Keratinocyte (primary cell): Measurements from ENCODE around the gene TRPM3. TPM values are rescaled to one million over a fixed set of nuclear protein-coding genes. Genes with fewer than 3 reads are reported as not detected.

Experiments used
- DNase-seq: peaks from one replicate; pipeline ENCODE4 v3.0.0-alpha.2; 2011; ENCODE audit warnings: low read depth, missing footprints, low spot score
- FAIRE-seq: peaks from 2 replicates; lab custom pipeline; 2011; peaks lifted over from hg19 to GRCh38; lab: Jason Lieb, UNC
- H2AFZ ChIP-seq: 2 replicates; pipeline ENCODE4 v1.6.0; 2012; ENCODE audit warnings: low read length, control low read depth, inconsistent platforms; ENCODE audit not compliant: control insufficient read depth
- H3K27ac ChIP-seq: 2 replicates; pipeline ENCODE4 v1.5.1; 2011; ENCODE audit warnings: low read length; ENCODE audit not compliant: control insufficient read depth, insufficient read depth
- H3K27me3 ChIP-seq: 3 replicates; pipeline ENCODE4 v1.6.0; 2011; ENCODE audit warnings: low read length; ENCODE audit not compliant: control insufficient read depth, insufficient read depth; ENCODE audit errors: extremely low read depth
- H3K36me3 ChIP-seq, 2 experiments: 2 replicates in 1 of 2; 3 replicates in 1 of 2; pipeline ENCODE4 v1.5.1; 2011; ENCODE audit warnings: low read length in 2 of 2, mild to moderate bottlenecking in 1 of 2; ENCODE audit not compliant: control insufficient read depth in 2 of 2, insufficient read depth in 2 of 2; ENCODE audit errors: extremely low read depth in 1 of 2
- H3K4me1 ChIP-seq: 3 replicates; pipeline ENCODE4 v1.5.1; 2011; ENCODE audit warnings: low read length; ENCODE audit not compliant: control insufficient read depth, insufficient read depth; ENCODE audit errors: extremely low read depth
- H3K4me2 ChIP-seq: 3 replicates; pipeline ENCODE4 v1.6.0; 2011; ENCODE audit warnings: low read depth, low read length; ENCODE audit not compliant: control insufficient read depth, insufficient read depth; ENCODE audit errors: extremely low read depth
- H3K4me3 ChIP-seq, 3 experiments: fragments of 200-600 bp in 1 of 3; sonication (generic) in 1 of 3; 2 replicates in 2 of 3; 3 replicates in 1 of 3; pipeline ENCODE4 v1.5.1; 2011 to 2016; ENCODE audit warnings: low read length in 3 of 3, mild to moderate bottlenecking in 3 of 3, control low read depth in 2 of 3, inconsistent platforms in 1 of 3, low read depth in 1 of 3, mixed read lengths in 1 of 3, mixed run types in 1 of 3, moderate library complexity in 1 of 3; ENCODE audit not compliant: control insufficient read depth in 2 of 3, insufficient read depth in 2 of 3; ENCODE audit errors: extremely low read depth in 1 of 3
- H3K79me2 ChIP-seq: 2 replicates; pipeline ENCODE4 v1.6.0; 2012; ENCODE audit warnings: low read length; ENCODE audit not compliant: control insufficient read depth, insufficient read depth
- H3K9ac ChIP-seq: 3 replicates; pipeline ENCODE4 v1.6.0; 2011; ENCODE audit warnings: low read length; ENCODE audit not compliant: control insufficient read depth, insufficient read depth; ENCODE audit errors: extremely low read depth
- H3K9me1 ChIP-seq: 3 replicates; pipeline ENCODE4 v1.6.0; 2011; ENCODE audit warnings: low read length; ENCODE audit not compliant: control insufficient read depth, insufficient read depth; ENCODE audit errors: extremely low read depth
- H3K9me3 ChIP-seq: 2 replicates; pipeline ENCODE4 v1.5.1; 2012; ENCODE audit warnings: low read depth, low read length; ENCODE audit not compliant: control insufficient read depth
- H4K20me1 ChIP-seq: 3 replicates; pipeline ENCODE4 v1.6.0; 2011; ENCODE audit warnings: low read length; ENCODE audit not compliant: control insufficient read depth, insufficient read depth; ENCODE audit errors: extremely low read depth
- EZH2 ChIP-seq: IDR thresholded peaks from one replicate; pipeline ENCODE4 v1.6.1; 2012; ENCODE audit warnings: inconsistent platforms, mild to moderate bottlenecking, low read length, moderate library complexity
- dilution Hi-C: fragments of 300-500 bp; cut with MboI; formaldehyde crosslinking; loops from one replicate; pipeline ENCODE4 v1.7.0; 2020; ENCODE audit warnings: low sequenced_read_pairs; ENCODE audit not compliant: extremely low pct_ligation_motif_present
- polyA plus RNA-seq, 5 experiments: library from polyadenylated mRNA; depleted of rRNA in 3 of 5; stranded (reverse) in 3 of 5; stranded (forward) in 1 of 5; unstranded in 1 of 5; fragments of >200 nt; gene quantifications; 1 replicate in 1 of 5; 2 replicates in 3 of 5; 3 replicates in 1 of 5; pipeline versions ENCODE4 v1.2.1 to v1.2.3, GENCODE V29; 2011 to 2012; ENCODE audit warnings: missing spikeins in 2 of 5, low read depth in 1 of 5, low replicate concordance in 1 of 5
- TF ChIP-seq, protein P1 (sequence below), 3 experiments: IDR thresholded peaks in 1 of 3; conservative IDR thresholded peaks in 1 of 3; optimal IDR thresholded peaks in 1 of 3; 2 replicates in 2 of 3; 3 replicates in 1 of 3; pipeline versions ENCODE3 to v1.5.1; 2011; ENCODE audit warnings: low read length in 3 of 3, mild to moderate bottlenecking in 3 of 3, moderate library complexity in 2 of 3, control low read depth in 1 of 3, inconsistent platforms in 1 of 3; ENCODE audit not compliant: insufficient read depth in 2 of 3; ENCODE audit errors: extremely low read depth in 1 of 3

The TRPM3 gene
- polyA plus RNA-seq, 1 donor (not counting 4 experiments of a cell fraction or from before 2014, with no cell fraction given), result 0.03 TPM

DNA sequence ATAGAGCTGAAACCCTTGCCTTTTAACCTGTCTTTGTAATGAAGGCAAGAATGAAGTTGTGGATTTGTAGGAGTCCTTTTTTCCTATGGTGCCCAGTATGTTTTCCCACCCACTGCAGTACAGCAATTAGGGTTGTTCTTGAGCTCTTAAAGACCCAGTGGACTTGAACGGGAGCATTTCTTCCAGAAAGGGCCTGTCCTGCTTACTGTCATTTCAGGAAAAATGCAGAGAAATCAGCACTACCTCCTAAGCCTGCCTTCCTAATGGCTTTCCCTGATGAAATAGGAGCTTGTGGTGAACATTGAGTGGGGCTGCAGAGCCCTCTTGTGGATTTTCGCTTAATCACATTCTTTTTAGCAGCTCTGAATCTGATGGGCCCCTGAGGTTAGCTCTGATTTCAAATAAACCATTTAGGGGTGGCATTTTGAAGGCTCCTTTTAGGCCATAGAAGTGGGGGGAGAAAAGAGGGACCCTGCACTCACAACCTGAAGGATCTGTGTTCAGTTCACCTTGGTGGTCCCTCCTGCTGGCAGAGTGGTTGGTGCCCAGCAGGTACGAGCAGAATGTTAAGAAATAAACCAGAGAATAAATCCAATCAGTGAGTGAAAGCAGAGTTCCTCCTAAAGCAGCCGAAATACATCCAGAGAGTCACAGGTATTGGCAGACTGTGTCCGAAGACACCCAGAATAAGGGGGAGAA is 519.0 kb downstream of the TRPM3 start:
- no peaks in the 10 kb centered on the region for H3K79me2 ChIP-seq
- H3K9ac ChIP-seq, result no peak overlapping the region
- no peaks in the 10 kb centered on the region for H3K36me3 ChIP-seq
- FAIRE-seq (peak; percentile 41), DNase-seq (peak; percentile 17)
- no peak overlapping the region for H3K27ac ChIP-seq
- H4K20me1 ChIP-seq, result no peaks in the 10 kb centered on the region
- dilution Hi-C loops, result loop anchor here (25.0 kb wide), 1 partner anchor 90 kb away; no protein-coding TSS in a partner anchor
- H3K4me2 ChIP-seq, result no peak overlapping the region
- no peaks in the 10 kb centered on the region for H3K9me3 ChIP-seq
- TF ChIP-seq, protein P1, sequence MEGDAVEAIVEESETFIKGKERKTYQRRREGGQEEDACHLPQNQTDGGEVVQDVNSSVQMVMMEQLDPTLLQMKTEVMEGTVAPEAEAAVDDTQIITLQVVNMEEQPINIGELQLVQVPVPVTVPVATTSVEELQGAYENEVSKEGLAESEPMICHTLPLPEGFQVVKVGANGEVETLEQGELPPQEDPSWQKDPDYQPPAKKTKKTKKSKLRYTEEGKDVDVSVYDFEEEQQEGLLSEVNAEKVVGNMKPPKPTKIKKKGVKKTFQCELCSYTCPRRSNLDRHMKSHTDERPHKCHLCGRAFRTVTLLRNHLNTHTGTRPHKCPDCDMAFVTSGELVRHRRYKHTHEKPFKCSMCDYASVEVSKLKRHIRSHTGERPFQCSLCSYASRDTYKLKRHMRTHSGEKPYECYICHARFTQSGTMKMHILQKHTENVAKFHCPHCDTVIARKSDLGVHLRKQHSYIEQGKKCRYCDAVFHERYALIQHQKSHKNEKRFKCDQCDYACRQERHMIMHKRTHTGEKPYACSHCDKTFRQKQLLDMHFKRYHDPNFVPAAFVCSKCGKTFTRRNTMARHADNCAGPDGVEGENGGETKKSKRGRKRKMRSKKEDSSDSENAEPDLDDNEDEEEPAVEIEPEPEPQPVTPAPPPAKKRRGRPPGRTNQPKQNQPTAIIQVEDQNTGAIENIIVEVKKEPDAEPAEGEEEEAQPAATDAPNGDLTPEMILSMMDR (optimal IDR thresholded peaks at IDR 0.05 in 1 of 3, IDR thresholded peaks at IDR 0.05 in 1 of 3, conservative IDR thresholded peaks at IDR 0.05 in 1 of 3; ENCODE audit: extremely low read depth in 1 of 3, insufficient read depth in 2 of 3, low read length in 3 of 3), result peak; percentile 66 to 82 (median 74)
- TF ChIP-seq EZH2, result no peak
- H3K27me3 ChIP-seq, result peaks cover 3% of the 10 kb centered on the region
- H2AFZ ChIP-seq, result no peak overlapping the region
- H3K4me1 ChIP-seq, result peaks cover 3% of the 10 kb centered on the region
- no peak overlapping the region for H3K4me3 ChIP-seq
- H3K9me1 ChIP-seq, result no peaks in the 10 kb centered on the region

- DNase-seq (no peak), FAIRE-seq (peak; percentile 36)
- H3K27ac ChIP-seq, result no peak overlapping the region
- H3K4me2 ChIP-seq, result peak overlapping the region; percentile 31
- no peaks in the 10 kb centered on the region for H3K36me3 ChIP-seq
- no peaks in the 10 kb centered on the region for H4K20me1 ChIP-seq
- peaks cover 3% of the 10 kb centered on the region for H3K27me3 ChIP-seq
- H3K4me1 ChIP-seq, result peaks cover 3% of the 10 kb centered on the region
- peak overlapping the region; percentile 9 for H3K9ac ChIP-seq
- H3K79me2 ChIP-seq, result no peaks in the 10 kb centered on the region
- dilution Hi-C loops, result loop anchor here (25.0 kb wide), 1 partner anchor 89 kb away; no protein-coding TSS in a partner anchor
- H3K9me3 ChIP-seq, result no peaks in the 10 kb centered on the region
- H3K4me3 ChIP-seq, result no peak overlapping the region
- TF ChIP-seq EZH2, result no peak
- TF ChIP-seq, protein P1 (optimal IDR thresholded peaks at IDR 0.05 in 1 of 3, IDR thresholded peaks at IDR 0.05 in 1 of 3, conservative IDR thresholded peaks at IDR 0.05 in 1 of 3; ENCODE audit: extremely low read depth in 1 of 3, insufficient read depth in 2 of 3, low read length in 3 of 3), result no peak
- peak overlapping the region; percentile 22 for H2AFZ ChIP-seq
- H3K9me1 ChIP-seq, result no peaks in the 10 kb centered on the region
These were observed 520.1 kb downstream of the TRPM3 start for GRCh38 chr9:70601000-70601951.
